ENCODE measurements around the gene UAP1L1. TPM values are rescaled to one million over a fixed set of nuclear protein-coding genes. Genes with fewer than 3 reads are reported as not detected.

Gene UAP1L1
- total and polyA plus RNA-seq, 2 of the 8 experiments (the other 6 are each of a cell fraction or from before 2014, with no cell fraction given), result 2.0 to 5.4 TPM

GRCh38 chr9:137068539-137069507 is 8.5 kb upstream of the UAP1L1 start:
- Histone ChIP-seq H2AK5ac (ENCODE audit: low read depth, low read length) (no peak overlapping the region; the same call in 1 of the 2 replicates), H2BK15ac (ENCODE audit: low read length) (no peak overlapping the region), H3K4me2 (ENCODE audit: insufficient read depth in 1 of 2, low read depth in 2 of 2, low read length in 2 of 2) (peak overlapping the region; percentile 73 to 85), H3K79me2 (ENCODE audit: control insufficient read depth in 1 of 2, insufficient read depth in 2 of 2, low read length in 2 of 2) (no peaks in the 10 kb centered on the region), H3K56ac (replicated peaks; ENCODE audit: insufficient read length, low read depth, low read length) (peak overlapping the region; percentile 12), H4K91ac (replicated peaks; ENCODE audit: insufficient read length, low read length) (no peak overlapping the region), H3K79me1 (ENCODE audit: low read depth, low read length) (peaks cover 2% of the 10 kb centered on the region; the same call in 1 of the 2 replicates), H2AFZ (ENCODE audit: low read length) (no peak overlapping the region), H3K4me1 (replicated peaks in 1 of 4; ENCODE audit: control insufficient read depth in 3 of 4, insufficient read depth in 4 of 4, low read length in 3 of 4) (peaks cover 0 to 21% (median 18%) of the 10 kb centered on the region in 4 experiments; a peak in 6 of 7 replicates), H2BK20ac (ENCODE audit: low read length) (no peak overlapping the region), H2BK120ac (replicated peaks; ENCODE audit: low read depth, low read length) (no peak overlapping the region), H3K9me3 (ENCODE audit: insufficient read depth in 2 of 2, low read depth in 1 of 2, low read length in 1 of 2) (no peaks in the 10 kb centered on the region), H3K36me3 (ENCODE audit: control insufficient read depth in 2 of 4, insufficient read depth in 4 of 4, low read length in 3 of 4) (no peaks in the 10 kb centered on the region), H4K20me1 (replicated peaks in 1 of 2; ENCODE audit: control insufficient read depth in 1 of 2, insufficient read depth in 2 of 2, low read length in 2 of 2) (peaks cover 23 to 25% of the 10 kb centered on the region in 2 experiments), H3K18ac (ENCODE audit: extremely low read depth, low read length) (no peak overlapping the region), H2BK5ac (ENCODE audit: low read depth, low read length) (no peak overlapping the region), H3K4ac (replicated peaks; ENCODE audit: insufficient read length, low read depth, low read length) (no peak overlapping the region), H3K9ac (replicated peaks in 1 of 4; ENCODE audit: extremely low read depth in 1 of 4, low read depth in 3 of 4, low read length in 3 of 4) (no peak overlapping the region), H3K23me2 (ENCODE audit: low read depth, low read length) (peaks cover 13% of the 10 kb centered on the region), H3K23ac (ENCODE audit: insufficient read length) (no peak overlapping the region), H4K5ac (ENCODE audit: insufficient read length, low read depth, low read length) (no peak overlapping the region), H3K14ac (ENCODE audit: insufficient read length) (no peak overlapping the region), H3K4me3 (ENCODE audit: extremely low read depth in 1 of 4, insufficient read depth in 2 of 4, low read depth in 3 of 4, low read length in 4 of 4) (peak overlapping the region; percentile 46 to 64 (median 48); a peak in 7 of 8 replicates), H3K27ac (ENCODE audit: low read depth, low read length) (no peak overlapping the region), H4K8ac (ENCODE audit: extremely low read depth, insufficient read depth, low read length) (peak overlapping the region; percentile 57; the same call in 1 of the 2 replicates), H2BK12ac (ENCODE audit: low read depth, low read length) (no peak overlapping the region), H3K27me3 (replicated peaks in 1 of 4; ENCODE audit: control insufficient read depth in 3 of 4, extremely low read depth in 1 of 4, insufficient read depth in 3 of 4, low read length in 3 of 4) (peaks cover 0 to 18% (median 7%) of the 10 kb centered on the region in 4 experiments; a peak in 5 of 7 replicates)
- DNase-seq (ENCODE audit: low read depth in 1 of 2, low spot score in 2 of 2), result no peak
- no peak for FAIRE-seq
- WGBS, 2 experiments (ENCODE audit: extremely low coverage in 1 of 2, insufficient coverage in 1 of 2, insufficient read length in 1 of 2, insufficient replicate concordance in 2 of 2, low coverage in 1 of 2, low lambda C conversion rate in 2 of 2, missing lambda C conversion rate in 1 of 2), result 87% methylated on average over 17 of the region's 17 CpGs; no CpG with 5 or more reads in 1 of the 2 experiments
- CTCF ChIA-PET (ENCODE audit: partially characterized antibody), result interaction anchor here (0.5 to 13.5 kb wide), 55 partner anchors 8 to 1574 kb away, joined by 3 to 291 read pairs (median 5); partner anchors contain the start of genes ABCA2, ANAPC2, CYSRT1 and ENTPD2
- TF ChIP-seq SP1 (IDR thresholded peaks at IDR 0.05; ENCODE audit: low read depth, low read length), result no peak
- no peak for TF ChIP-seq KDM5A (IDR thresholded peaks at IDR 0.05; ENCODE audit: low read length)
- no peak for TF ChIP-seq TCF12 (IDR thresholded peaks at IDR 0.05; ENCODE audit: low read depth, low read length)
- TF ChIP-seq TAF1 (IDR thresholded peaks at IDR 0.05; ENCODE audit: low read depth, low read length), result no peak
- TF ChIP-seq SP2 (IDR thresholded peaks at IDR 0.05; ENCODE audit: low read length), result no peak
- TF ChIP-seq HDAC6 (IDR thresholded peaks at IDR 0.05; ENCODE audit: low read depth, low read length), result no peak
- no peak for TF ChIP-seq SIN3A (conservative IDR thresholded peaks at IDR 0.05 in 1 of 2, IDR thresholded peaks at IDR 0.05 in 1 of 2; ENCODE audit: low read depth in 1 of 2, low read length in 2 of 2)
- no peak for TF ChIP-seq SRF (IDR thresholded peaks at IDR 0.05; ENCODE audit: low read depth, low read length)
- POLR2A ChIA-PET (ENCODE audit: partially characterized antibody), result interaction anchor here (0.7 to 2.0 kb wide), 11 partner anchors 9 to 172 kb away, joined by 3 to 7 read pairs (median 4); partner anchors contain the start of genes FBXW5, MAN1B1, TUBB4B and UAP1L1
